Liver (tissue), 9 donors: Measurements from ENCODE around the gene ITGB2. TPM values are rescaled to one million over a fixed set of nuclear protein-coding genes. Genes with fewer than 3 reads are reported as not detected.

Experiments
- DNase-seq: peaks from one replicate; pipeline ENCODE4 v3.0.0-alpha.2; 2017; ENCODE audit warnings: low spot score
- H3K27ac ChIP-seq, 2 donors: one replicate each; pipeline ENCODE4 v1.7.0; 2013; ENCODE audit warnings: inconsistent platforms in 2 of 2, low read length in 2 of 2, control low read depth in 1 of 2, low read depth in 1 of 2, mild to moderate bottlenecking in 1 of 2
- H3K27me3 ChIP-seq, 4 donors: one replicate each; pipeline versions ENCODE4 v1.6.1 to v1.7.0; 2013; ENCODE audit warnings: low read length in 3 of 4, inconsistent platforms in 1 of 4, mild to moderate bottlenecking in 1 of 4, moderate library complexity in 1 of 4; ENCODE audit not compliant: control insufficient read depth in 4 of 4, insufficient read depth in 4 of 4
- H3K36me3 ChIP-seq, 4 donors: one replicate each; pipeline versions ENCODE4 v1.6.1 to v1.7.0; 2013; ENCODE audit warnings: low read length in 3 of 4, mild to moderate bottlenecking in 3 of 4, low read depth in 1 of 4, moderate library complexity in 1 of 4; ENCODE audit not compliant: control insufficient read depth in 4 of 4, insufficient read depth in 3 of 4
- H3K4me1 ChIP-seq, 4 donors: one replicate each; pipeline versions ENCODE4 v1.6.1 to v1.7.0; 2013; ENCODE audit warnings: low read length in 3 of 4, mild to moderate bottlenecking in 3 of 4, moderate library complexity in 1 of 4; ENCODE audit not compliant: control insufficient read depth in 4 of 4, insufficient read depth in 4 of 4
- H3K4me3 ChIP-seq, 3 donors: one replicate each; pipeline versions ENCODE4 v1.6.1 to v1.7.0; 2013; ENCODE audit warnings: low read length in 3 of 3, control low read depth in 1 of 3, low read depth in 1 of 3, mild to moderate bottlenecking in 1 of 3
- H3K9ac ChIP-seq, 2 donors: one replicate each; pipeline ENCODE4 v1.7.0; 2013; ENCODE audit warnings: low read length in 2 of 2, mild to moderate bottlenecking in 2 of 2, moderate library complexity in 2 of 2, control low read depth in 1 of 2, low read depth in 1 of 2
- H3K9me3 ChIP-seq, 4 donors: one replicate each; pipeline versions ENCODE4 v1.6.1 to v1.7.0; 2013; ENCODE audit warnings: low read length in 3 of 4; ENCODE audit not compliant: control insufficient read depth in 4 of 4
- FOXA1 ChIP-seq: IDR thresholded peaks from 2 replicates; pipeline ENCODE4 v1.6.1; 2016; ENCODE audit warnings: antibody characterized with exemption
- FOXA2 ChIP-seq: IDR thresholded peaks from 2 replicates; pipeline ENCODE4 v1.6.1; 2016; ENCODE audit warnings: antibody characterized with exemption
- GABPA ChIP-seq, 2 donors: IDR thresholded peaks in 1 of 2; conservative IDR thresholded peaks in 1 of 2; 2 replicates each; pipeline ENCODE4 v1.6.1; 2016; ENCODE audit warnings: antibody characterized with exemption in 2 of 2, mild to moderate bottlenecking in 1 of 2, moderate library complexity in 1 of 2
- HNF4A ChIP-seq, 2 donors: conservative IDR thresholded peaks; 2 replicates each; pipeline ENCODE4 v1.6.1; 2016; ENCODE audit warnings: antibody characterized with exemption in 2 of 2, mild to moderate bottlenecking in 2 of 2
- HNF4G ChIP-seq: IDR thresholded peaks from 2 replicates; pipeline ENCODE4 v1.6.1; 2016; ENCODE audit warnings: antibody characterized with exemption
- JUND ChIP-seq, 2 donors: IDR thresholded peaks; 2 replicates each; pipeline ENCODE4 v1.6.1; 2016; ENCODE audit warnings: antibody characterized with exemption in 2 of 2
- NR2F2 ChIP-seq: IDR thresholded peaks from 2 replicates; pipeline ENCODE4 v1.6.1; 2016; ENCODE audit warnings: antibody characterized with exemption
- RAD21 ChIP-seq, 2 donors: IDR thresholded peaks; 2 replicates each; pipeline ENCODE4 v1.6.1; 2016; ENCODE audit warnings: antibody characterized with exemption in 2 of 2, mild to moderate bottlenecking in 2 of 2
- RXRA ChIP-seq, 2 donors: IDR thresholded peaks; 2 replicates each; pipeline ENCODE4 v1.6.1; 2017 to 2018; ENCODE audit warnings: antibody characterized with exemption in 2 of 2, mild to moderate bottlenecking in 1 of 2
- SP1 ChIP-seq: IDR thresholded peaks from 2 replicates; pipeline ENCODE4 v1.6.1; 2018; ENCODE audit warnings: antibody characterized with exemption, mild to moderate bottlenecking
- TAF1 ChIP-seq: conservative IDR thresholded peaks from 2 replicates; pipeline ENCODE4 v1.6.1; 2016; ENCODE audit warnings: antibody characterized with exemption, mild to moderate bottlenecking
- WGBS: extraction: QIAGEN DNeasy Blood & Tissue Kit; methylation state at CpG from one replicate; pipeline ENCODE4 v1.1.7; 2013; 5-methylcytosine and 5-hydroxymethylcytosine counted together
- polyA plus RNA-seq, 2 donors: library from polyadenylated mRNA; stranded (reverse) in 1 of 2; unstranded in 1 of 2; fragments of 200-250 nt in 1 of 2; fragments of >200 nt in 1 of 2; fragmentation: Nextera tagmentation in 1 of 2; extraction: Ambion mirVana in 1 of 2; gene quantifications; one replicate each; pipeline versions ENCODE4 v1.2.1 to v1.2.3, GENCODE V29; 2013 to 2015
- total RNA-seq, 2 donors: library from RNA; depleted of rRNA; stranded (reverse); fragments of >200 nt; gene quantifications; one replicate each; pipeline ENCODE4 v1.2.3, GENCODE V29; 2014
- TF ChIP-seq, protein P1 (sequence below): IDR thresholded peaks from 2 replicates; pipeline ENCODE4 v1.6.1; 2016; ENCODE audit warnings: antibody characterized with exemption
- TF ChIP-seq, protein P2 (sequence below): IDR thresholded peaks from 2 replicates; pipeline ENCODE4 v1.6.1; 2016; ENCODE audit warnings: antibody characterized with exemption
- TF ChIP-seq, protein P3 (sequence below): IDR thresholded peaks from 2 replicates; pipeline ENCODE4 v1.6.1; 2016; ENCODE audit warnings: antibody characterized with exemption
- TF ChIP-seq, protein P4 (sequence below): IDR thresholded peaks from 2 replicates; pipeline ENCODE4 v1.6.1; 2016; ENCODE audit warnings: antibody characterized with exemption, mild to moderate bottlenecking
- TF ChIP-seq, protein P5 (sequence below): fragments of 150-350 bp; IDR thresholded peaks from 2 replicates; pipeline ENCODE4 v1.5.1; 2017; ENCODE audit warnings: improper control_type of control experiment, low read depth, low read length; ENCODE audit not compliant: missing input control
- donor health status: healthy.
- donor health status: healthy.
- donor health status: healthy.
- donor health status: healthy.
- donor health status: healthy.

The ITGB2 gene
- total and polyA plus RNA-seq, 4 donors: 9.6 to 50.6 (median 28.7) TPM

DNA sequence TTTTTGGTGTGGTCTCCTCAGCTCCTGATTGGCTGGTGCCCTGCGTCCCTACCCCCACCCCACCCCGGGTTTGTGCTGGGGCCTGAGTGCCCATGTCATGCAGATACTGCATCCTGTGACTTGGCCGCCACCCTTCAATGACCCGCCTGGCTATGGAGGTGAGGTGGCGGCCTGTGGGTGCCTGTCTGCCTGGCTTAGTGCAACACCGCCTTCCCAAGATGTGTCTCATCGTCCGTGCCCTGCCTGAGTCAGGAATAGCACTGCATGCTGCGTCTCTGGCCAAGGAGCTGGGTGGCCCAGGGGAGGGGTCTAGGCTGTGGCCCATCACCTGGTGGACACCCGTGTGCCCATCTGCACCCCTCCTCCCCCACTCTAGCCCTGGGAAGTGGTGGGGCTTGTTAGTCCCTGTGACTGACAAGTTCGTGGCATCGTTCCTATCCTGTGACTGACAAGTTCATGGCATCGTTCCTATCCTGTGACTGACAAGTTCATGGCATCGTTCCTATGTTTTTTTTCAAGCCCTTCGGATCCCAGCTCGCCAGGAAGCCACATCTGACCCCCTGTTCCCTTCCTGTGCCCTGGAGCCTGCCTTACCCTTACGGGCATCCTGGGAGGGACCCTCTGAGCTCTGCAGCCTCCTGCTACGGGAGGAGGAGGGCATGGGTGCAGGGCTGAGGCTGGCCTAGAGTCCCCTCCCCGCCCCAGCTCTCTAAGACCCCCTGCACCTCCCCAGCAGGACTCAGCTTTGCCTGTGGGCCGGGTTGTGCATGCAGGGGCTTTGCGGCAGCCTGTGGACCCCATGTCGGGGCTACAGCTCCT is 26.6 kb upstream of the ITGB2 start:
- Histone ChIP-seq H3K27ac (peak overlapping the region in 1 of 2 donors; percentile 9), H3K9me3 (no peaks in the 10 kb centered on the region), H3K27me3 (no peaks in the 10 kb centered on the region), H3K4me3 (no peak overlapping the region), H3K4me1 (peaks cover 3 to 18% (median 11%) of the 10 kb centered on the region in 4 donors), H3K36me3 (peaks cover 5 to 15% (median 11%) of the 10 kb centered on the region in 4 donors), H3K9ac (no peak overlapping the region)
- TF ChIP-seq, protein P1, sequence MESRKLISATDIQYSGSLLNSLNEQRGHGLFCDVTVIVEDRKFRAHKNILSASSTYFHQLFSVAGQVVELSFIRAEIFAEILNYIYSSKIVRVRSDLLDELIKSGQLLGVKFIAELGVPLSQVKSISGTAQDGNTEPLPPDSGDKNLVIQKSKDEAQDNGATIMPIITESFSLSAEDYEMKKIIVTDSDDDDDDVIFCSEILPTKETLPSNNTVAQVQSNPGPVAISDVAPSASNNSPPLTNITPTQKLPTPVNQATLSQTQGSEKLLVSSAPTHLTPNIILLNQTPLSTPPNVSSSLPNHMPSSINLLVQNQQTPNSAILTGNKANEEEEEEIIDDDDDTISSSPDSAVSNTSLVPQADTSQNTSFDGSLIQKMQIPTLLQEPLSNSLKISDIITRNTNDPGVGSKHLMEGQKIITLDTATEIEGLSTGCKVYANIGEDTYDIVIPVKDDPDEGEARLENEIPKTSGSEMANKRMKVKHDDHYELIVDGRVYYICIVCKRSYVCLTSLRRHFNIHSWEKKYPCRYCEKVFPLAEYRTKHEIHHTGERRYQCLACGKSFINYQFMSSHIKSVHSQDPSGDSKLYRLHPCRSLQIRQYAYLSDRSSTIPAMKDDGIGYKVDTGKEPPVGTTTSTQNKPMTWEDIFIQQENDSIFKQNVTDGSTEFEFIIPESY: no peak
- TF ChIP-seq FOXA2 (no peak), GABPA (IDR thresholded peaks at IDR 0.05 in 1 of 2, conservative IDR thresholded peaks at IDR 0.05 in 1 of 2) (no peak), HNF4G (no peak), FOXA1 (no peak), NR2F2 (no peak), JUND (IDR thresholded peaks at IDR 0.05) (no peak), SP1 (no peak), RAD21 (IDR thresholded peaks at IDR 0.05) (no peak), HNF4A (conservative IDR thresholded peaks at IDR 0.05) (no peak), TAF1 (no peak), RXRA (IDR thresholded peaks at IDR 0.05) (no peak)
- TF ChIP-seq, protein P2, sequence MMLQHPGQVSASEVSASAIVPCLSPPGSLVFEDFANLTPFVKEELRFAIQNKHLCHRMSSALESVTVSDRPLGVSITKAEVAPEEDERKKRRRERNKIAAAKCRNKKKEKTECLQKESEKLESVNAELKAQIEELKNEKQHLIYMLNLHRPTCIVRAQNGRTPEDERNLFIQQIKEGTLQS: no peak
- TF ChIP-seq, protein P3, sequence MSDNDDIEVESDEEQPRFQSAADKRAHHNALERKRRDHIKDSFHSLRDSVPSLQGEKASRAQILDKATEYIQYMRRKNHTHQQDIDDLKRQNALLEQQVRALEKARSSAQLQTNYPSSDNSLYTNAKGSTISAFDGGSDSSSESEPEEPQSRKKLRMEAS: no peak
- TF ChIP-seq, protein P4, sequence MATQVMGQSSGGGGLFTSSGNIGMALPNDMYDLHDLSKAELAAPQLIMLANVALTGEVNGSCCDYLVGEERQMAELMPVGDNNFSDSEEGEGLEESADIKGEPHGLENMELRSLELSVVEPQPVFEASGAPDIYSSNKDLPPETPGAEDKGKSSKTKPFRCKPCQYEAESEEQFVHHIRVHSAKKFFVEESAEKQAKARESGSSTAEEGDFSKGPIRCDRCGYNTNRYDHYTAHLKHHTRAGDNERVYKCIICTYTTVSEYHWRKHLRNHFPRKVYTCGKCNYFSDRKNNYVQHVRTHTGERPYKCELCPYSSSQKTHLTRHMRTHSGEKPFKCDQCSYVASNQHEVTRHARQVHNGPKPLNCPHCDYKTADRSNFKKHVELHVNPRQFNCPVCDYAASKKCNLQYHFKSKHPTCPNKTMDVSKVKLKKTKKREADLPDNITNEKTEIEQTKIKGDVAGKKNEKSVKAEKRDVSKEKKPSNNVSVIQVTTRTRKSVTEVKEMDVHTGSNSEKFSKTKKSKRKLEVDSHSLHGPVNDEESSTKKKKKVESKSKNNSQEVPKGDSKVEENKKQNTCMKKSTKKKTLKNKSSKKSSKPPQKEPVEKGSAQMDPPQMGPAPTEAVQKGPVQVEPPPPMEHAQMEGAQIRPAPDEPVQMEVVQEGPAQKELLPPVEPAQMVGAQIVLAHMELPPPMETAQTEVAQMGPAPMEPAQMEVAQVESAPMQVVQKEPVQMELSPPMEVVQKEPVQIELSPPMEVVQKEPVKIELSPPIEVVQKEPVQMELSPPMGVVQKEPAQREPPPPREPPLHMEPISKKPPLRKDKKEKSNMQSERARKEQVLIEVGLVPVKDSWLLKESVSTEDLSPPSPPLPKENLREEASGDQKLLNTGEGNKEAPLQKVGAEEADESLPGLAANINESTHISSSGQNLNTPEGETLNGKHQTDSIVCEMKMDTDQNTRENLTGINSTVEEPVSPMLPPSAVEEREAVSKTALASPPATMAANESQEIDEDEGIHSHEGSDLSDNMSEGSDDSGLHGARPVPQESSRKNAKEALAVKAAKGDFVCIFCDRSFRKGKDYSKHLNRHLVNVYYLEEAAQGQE: no peak
- TF ChIP-seq, protein P5, sequence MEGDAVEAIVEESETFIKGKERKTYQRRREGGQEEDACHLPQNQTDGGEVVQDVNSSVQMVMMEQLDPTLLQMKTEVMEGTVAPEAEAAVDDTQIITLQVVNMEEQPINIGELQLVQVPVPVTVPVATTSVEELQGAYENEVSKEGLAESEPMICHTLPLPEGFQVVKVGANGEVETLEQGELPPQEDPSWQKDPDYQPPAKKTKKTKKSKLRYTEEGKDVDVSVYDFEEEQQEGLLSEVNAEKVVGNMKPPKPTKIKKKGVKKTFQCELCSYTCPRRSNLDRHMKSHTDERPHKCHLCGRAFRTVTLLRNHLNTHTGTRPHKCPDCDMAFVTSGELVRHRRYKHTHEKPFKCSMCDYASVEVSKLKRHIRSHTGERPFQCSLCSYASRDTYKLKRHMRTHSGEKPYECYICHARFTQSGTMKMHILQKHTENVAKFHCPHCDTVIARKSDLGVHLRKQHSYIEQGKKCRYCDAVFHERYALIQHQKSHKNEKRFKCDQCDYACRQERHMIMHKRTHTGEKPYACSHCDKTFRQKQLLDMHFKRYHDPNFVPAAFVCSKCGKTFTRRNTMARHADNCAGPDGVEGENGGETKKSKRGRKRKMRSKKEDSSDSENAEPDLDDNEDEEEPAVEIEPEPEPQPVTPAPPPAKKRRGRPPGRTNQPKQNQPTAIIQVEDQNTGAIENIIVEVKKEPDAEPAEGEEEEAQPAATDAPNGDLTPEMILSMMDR: no peak
- DNase-seq: no peak
- WGBS: 75% methylated on average over 22 of the region's 22 CpGs
